Subcutaneous abdominal adipose tissue (tissue), 5 donors: Measurements from ENCODE around the gene METTL3.

ENCODE experiments used
- H3K27ac ChIP-seq: one replicate; pipeline ENCODE4 v1.7.0; 2013; ENCODE audit warnings: low read depth, mild to moderate bottlenecking, inconsistent platforms, low read length, moderate library complexity
- H3K27me3 ChIP-seq, 5 donors: one replicate each; pipeline ENCODE4 v1.7.0; 2013; ENCODE audit warnings: low read length in 5 of 5, inconsistent platforms in 1 of 5; ENCODE audit not compliant: control insufficient read depth in 5 of 5, insufficient read depth in 4 of 5
- H3K36me3 ChIP-seq, 5 donors: one replicate each; pipeline ENCODE4 v1.7.0; 2013; ENCODE audit warnings: low read length in 5 of 5; ENCODE audit not compliant: control insufficient read depth in 5 of 5, insufficient read depth in 5 of 5
- H3K4me1 ChIP-seq, 5 donors: one replicate each; pipeline ENCODE4 v1.7.0; 2013; ENCODE audit warnings: low read length in 5 of 5, mild to moderate bottlenecking in 3 of 5, moderate library complexity in 1 of 5; ENCODE audit not compliant: control insufficient read depth in 5 of 5, insufficient read depth in 5 of 5
- H3K4me3 ChIP-seq, 5 donors: one replicate each; pipeline ENCODE4 v1.7.0; 2013; ENCODE audit warnings: low read length in 5 of 5, low read depth in 1 of 5
- H3K9ac ChIP-seq, 5 donors: one replicate each; pipeline ENCODE4 v1.7.0; 2013; ENCODE audit warnings: low read length in 5 of 5, mild to moderate bottlenecking in 4 of 5, moderate library complexity in 3 of 5
- H3K9me3 ChIP-seq, 5 donors: one replicate each; pipeline ENCODE4 v1.7.0; 2013; ENCODE audit warnings: low read length in 5 of 5; ENCODE audit not compliant: control insufficient read depth in 5 of 5
- donor health status: healthy.
- donor health status: healthy.
- donor health status: healthy.
- donor health status: healthy.
- donor health status: healthy.

The METTL3 gene

GRCh38 chr14:21476925-21477681 is 34.0 kb downstream of the METTL3 start, which contains the start of the genes RAB2B and TOX4:
Gene RAB2B (minus strand): TSS chr14:21476959. CDS start chr14:21476872, 87 bp downstream.
Gene TOX4 (plus strand): TSS chr14:21477195. CDS start chr14:21477279, 84 bp downstream.
- peak within 1 kb of the TSS; percentile 89 for H3K27ac ChIP-seq
- peak within 1 kb of the TSS; percentile 84 to 100 (median 99) for H3K4me3 ChIP-seq
- H3K27me3 ChIP-seq, result no peaks in the 10 kb centered on the region
- peaks cover 9 to 26% (median 12%) of the 10 kb centered on the region in 5 donors for H3K36me3 ChIP-seq
- peaks cover 0 to 24% (median 19%) of the 10 kb centered on the region in 5 donors for H3K4me1 ChIP-seq
- H3K9me3 ChIP-seq, result no peaks in the 10 kb centered on the region
- H3K9ac ChIP-seq, result peak within 1 kb of the TSS; percentile 87 to 99 (median 98)

- H3K27ac ChIP-seq, result peak overlapping the region; percentile 89
- H3K27me3 ChIP-seq, result no peaks in the 10 kb centered on the region
- H3K9me3 ChIP-seq, result no peaks in the 10 kb centered on the region
- H3K9ac ChIP-seq, result peak overlapping the region; percentile 57 to 84 (median 76)
- H3K4me3 ChIP-seq, result peak overlapping the region; percentile 84 to 100 (median 99)
- H3K4me1 ChIP-seq, result peaks cover 0 to 24% (median 19%) of the 10 kb centered on the region in 5 donors
- H3K36me3 ChIP-seq, result peaks cover 9 to 26% (median 11%) of the 10 kb centered on the region in 5 donors
Measured at GRCh38 chr14:21476523-21476924, 34.6 kb downstream of the METTL3 start.

GRCh38 chr14:21475767-21476522 is 35.2 kb downstream of the METTL3 start:
- peak overlapping the region; percentile 57 to 84 (median 76) for H3K9ac ChIP-seq
- H3K36me3 ChIP-seq, result peaks cover 6 to 21% (median 9%) of the 10 kb centered on the region in 5 donors
- peaks cover 0 to 24% (median 19%) of the 10 kb centered on the region in 5 donors for H3K4me1 ChIP-seq
- H3K27me3 ChIP-seq, result no peaks in the 10 kb centered on the region
- peak overlapping the region; percentile 89 for H3K27ac ChIP-seq
- peak overlapping the region; percentile 84 to 100 (median 99) for H3K4me3 ChIP-seq
- no peaks in the 10 kb centered on the region for H3K9me3 ChIP-seq

- Histone ChIP-seq H3K9me3 (no peaks in the 10 kb centered on the region), H3K36me3 (peaks cover 31 to 59% (median 36%) of the 10 kb centered on the region in 5 donors), H3K4me3 (no peak overlapping the region), H3K27ac (no peak overlapping the region), H3K4me1 (no peaks in the 10 kb centered on the region), H3K27me3 (no peaks in the 10 kb centered on the region), H3K9ac (no peak overlapping the region)
Measured at GRCh38 chr14:21467616-21468015, 43.5 kb downstream of the METTL3 start.

- H3K4me3 ChIP-seq, result peak within 1 kb of the TSS; percentile 78 to 98 (median 95)
- H3K27ac ChIP-seq, result peak within 1 kb of the TSS; percentile 100
- H3K27me3 ChIP-seq, result no peaks in the 10 kb centered on the region
- H3K36me3 ChIP-seq, result peaks cover 8 to 19% (median 12%) of the 10 kb centered on the region in 5 donors
- H3K9me3 ChIP-seq, result no peaks in the 10 kb centered on the region
- H3K4me1 ChIP-seq, result peaks cover 0 to 19% (median 15%) of the 10 kb centered on the region in 5 donors
- peak within 1 kb of the TSS; percentile 85 to 99 (median 95) for H3K9ac ChIP-seq
Measured at GRCh38 chr14:21455912-21456667, 55.0 kb downstream of the METTL3 start, which contains the start of gene CHD8. Gene CHD8 (minus strand): TSS chr14:21456123. CDS start chr14:21431643, 24,480 bp downstream.

- Histone ChIP-seq H3K9ac (peak overlapping the region; percentile 82 to 95 (median 87)), H3K4me3 (peak overlapping the region; percentile 78 to 98 (median 95)), H3K36me3 (peaks cover 5 to 14% (median 7%) of the 10 kb centered on the region in 5 donors), H3K27ac (peak overlapping the region; percentile 100), H3K9me3 (no peaks in the 10 kb centered on the region), H3K4me1 (peaks cover 0 to 19% (median 15%) of the 10 kb centered on the region in 5 donors), H3K27me3 (no peaks in the 10 kb centered on the region)
Measured at GRCh38 chr14:21455592-21455911, 55.6 kb downstream of the METTL3 start.

GRCh38 chr14:21454843-21455544 is 56.1 kb downstream of the METTL3 start:
- Histone ChIP-seq H3K4me3 (peak overlapping the region; percentile 78 to 98 (median 95)), H3K27me3 (no peaks in the 10 kb centered on the region), H3K4me1 (peaks cover 0 to 23% (median 16%) of the 10 kb centered on the region in 5 donors), H3K9me3 (no peaks in the 10 kb centered on the region), H3K9ac (peak overlapping the region in 4 of 5 donors; percentile 82 to 95 (median 89)), H3K27ac (no peak overlapping the region), H3K36me3 (peaks cover 5 to 10% (median 6%) of the 10 kb centered on the region in 5 donors)

GRCh38 chr14:21449899-21450216 is 61.3 kb downstream of the METTL3 start:
- H3K9me3 ChIP-seq, result no peaks in the 10 kb centered on the region
- no peaks in the 10 kb centered on the region for H3K27me3 ChIP-seq
- H3K9ac ChIP-seq, result no peak overlapping the region
- peaks cover 0 to 17% (median 10%) of the 10 kb centered on the region in 5 donors for H3K4me1 ChIP-seq
- no peaks in the 10 kb centered on the region for H3K36me3 ChIP-seq
- H3K4me3 ChIP-seq, result no peak overlapping the region
- H3K27ac ChIP-seq, result no peak overlapping the region
